ENCODE measurements around the gene NELFE.

DNA sequence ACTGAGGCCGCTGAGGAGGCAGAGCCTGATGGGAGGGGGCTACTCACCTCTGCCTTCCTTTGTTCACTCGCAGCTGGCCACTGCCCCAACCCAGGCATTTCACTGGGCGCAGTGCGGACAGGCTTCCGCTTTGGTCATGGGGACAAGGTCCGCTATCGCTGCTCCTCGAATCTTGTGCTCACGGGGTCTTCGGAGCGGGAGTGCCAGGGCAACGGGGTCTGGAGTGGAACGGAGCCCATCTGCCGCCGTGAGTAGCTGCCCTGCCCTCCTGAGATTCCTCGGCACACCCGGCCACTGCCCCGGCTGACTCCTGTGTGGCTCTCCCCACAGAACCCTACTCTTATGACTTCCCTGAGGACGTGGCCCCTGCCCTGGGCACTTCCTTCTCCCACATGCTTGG is 25.2 kb downstream of the NELFE start:
- TF ChIP-seq POLR2A (IDR thresholded peaks at IDR 0.05; ENCODE audit: low read length), result no peak
- TF ChIP-seq GATA1 (IDR thresholded peaks at IDR 0.05; ENCODE audit: low read depth, low read length), result no peak
